ENCODE data around the gene PC.

The PC gene

DNA sequence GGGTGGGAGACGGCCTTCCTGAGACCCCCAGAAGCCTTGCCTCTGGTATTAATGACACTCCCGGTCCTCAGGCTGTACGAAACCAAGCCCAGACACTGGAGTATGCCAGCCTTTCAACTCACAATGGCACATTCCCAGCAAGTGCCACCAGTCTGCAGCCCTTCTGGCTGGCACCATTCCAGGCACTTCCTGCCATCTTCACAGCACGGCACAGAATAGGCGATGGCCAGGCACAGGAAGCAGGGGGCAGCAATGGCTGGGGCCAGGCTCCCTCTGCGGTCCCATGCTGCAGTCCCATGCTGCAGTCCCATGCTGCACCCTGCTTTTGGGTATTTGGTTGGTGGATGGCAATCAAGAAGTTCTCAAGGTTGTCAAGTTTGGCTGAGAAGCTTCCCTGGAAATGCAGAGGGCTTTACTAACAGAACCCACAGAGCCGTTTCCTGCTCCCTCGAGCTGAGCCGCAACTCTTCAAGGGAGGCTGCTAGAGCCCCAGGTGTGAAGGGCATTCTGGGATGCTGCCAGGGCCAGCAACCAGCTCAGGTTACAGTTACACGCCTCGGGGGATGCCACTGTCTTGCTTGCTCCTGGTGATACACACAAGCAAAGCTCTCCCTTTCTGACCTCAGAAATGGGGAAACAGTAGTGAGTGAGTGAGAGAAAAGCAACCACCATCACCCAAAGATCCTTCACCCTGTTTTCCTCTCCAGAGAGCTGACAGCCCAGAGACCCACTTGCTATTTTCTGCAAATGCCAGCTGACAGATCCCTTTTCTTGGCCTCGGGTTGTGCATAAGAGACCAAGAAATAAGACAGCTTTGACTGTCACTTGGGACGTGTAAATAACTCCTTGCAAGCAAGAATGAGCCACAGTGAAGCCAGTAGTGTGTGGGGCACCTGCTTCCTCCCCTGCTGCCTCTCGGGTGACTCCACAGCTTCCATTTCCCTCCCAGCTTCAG lies 77.4 kb downstream of the PC start:
- DNase-seq: peak; percentile 62

DNA sequence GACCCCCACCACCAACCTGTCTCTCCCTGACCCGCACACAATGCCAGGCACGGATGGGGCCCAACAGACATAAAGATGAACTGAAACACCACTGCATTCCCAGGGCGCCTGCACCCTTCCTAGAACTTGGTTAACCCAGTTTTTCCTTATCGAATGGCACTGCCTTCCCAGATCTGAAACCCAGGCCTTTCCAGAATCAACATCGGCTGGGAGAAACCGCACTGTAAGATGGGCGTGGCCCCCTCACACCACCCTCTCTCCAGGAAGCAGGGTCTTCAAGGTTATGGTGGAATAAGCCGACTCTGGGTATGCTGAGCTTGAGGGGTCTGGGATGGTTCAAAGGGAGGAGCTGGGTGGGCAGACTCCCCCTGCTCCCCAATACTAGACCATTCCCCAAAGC lies 78.2 kb downstream of the PC start:
- no peak for DNase-seq

DNA sequence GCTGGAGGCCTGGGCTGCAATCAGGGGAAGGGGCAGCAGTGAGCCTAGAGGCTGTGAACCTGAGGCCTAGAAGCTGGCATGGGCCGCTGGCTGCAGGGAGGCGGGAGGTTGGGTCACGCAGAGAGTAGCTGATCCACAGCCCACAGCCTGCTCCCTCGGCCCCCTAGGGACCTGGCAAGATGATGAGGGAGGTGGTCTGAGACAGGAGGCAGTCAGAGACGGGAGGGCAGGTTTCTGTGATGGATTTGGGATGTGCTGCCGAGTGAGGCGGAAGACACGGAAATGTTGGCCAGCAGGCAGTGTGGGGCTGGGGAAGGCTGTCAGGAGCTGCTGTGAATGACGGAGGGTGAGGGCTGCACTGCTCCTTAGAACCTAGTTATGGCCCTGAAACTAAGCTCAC lies 78.6 kb downstream of the PC start:
- no peak for DNase-seq

DNA sequence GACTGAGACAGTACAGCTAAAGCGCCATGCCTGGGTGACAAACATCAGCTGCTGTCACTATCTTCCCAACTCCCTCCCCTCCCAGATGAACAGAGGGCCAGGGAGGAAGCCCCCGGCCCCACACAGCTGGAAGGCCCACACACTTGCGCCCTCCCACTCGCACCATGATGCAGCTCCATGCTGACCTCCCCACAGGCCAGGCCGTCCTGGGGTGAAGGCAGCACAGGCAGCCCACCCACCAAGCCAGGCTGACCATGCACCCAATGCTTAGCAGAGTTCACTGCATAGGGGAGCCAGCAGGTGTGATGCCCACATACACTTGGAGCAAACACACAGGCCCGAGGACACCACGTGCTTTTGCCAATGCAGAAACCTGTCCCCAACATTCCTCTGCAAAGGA lies 79.2 kb downstream of the PC start:
- no peak for DNase-seq

DNA sequence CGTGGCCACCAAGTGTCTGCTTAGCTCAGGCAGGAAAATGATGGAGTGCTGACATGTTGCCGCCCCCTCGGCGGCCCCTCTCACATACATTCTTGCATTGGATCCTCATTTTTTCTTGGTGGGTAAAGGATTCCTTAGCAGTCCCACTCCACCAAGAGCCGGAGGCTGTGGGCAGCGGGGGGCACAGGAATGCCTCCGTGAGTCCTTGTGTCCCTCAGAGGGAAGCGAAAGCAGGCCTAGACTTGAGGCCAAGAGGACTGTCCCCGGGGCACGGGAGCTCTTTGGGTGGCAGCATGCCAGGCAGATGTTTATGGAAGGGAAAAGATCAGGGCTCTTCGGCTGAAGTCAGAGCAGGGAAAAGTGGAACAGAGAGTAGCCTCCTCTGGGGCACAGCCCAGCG lies 79.7 kb downstream of the PC start:
- DNase-seq: no peak

DNA sequence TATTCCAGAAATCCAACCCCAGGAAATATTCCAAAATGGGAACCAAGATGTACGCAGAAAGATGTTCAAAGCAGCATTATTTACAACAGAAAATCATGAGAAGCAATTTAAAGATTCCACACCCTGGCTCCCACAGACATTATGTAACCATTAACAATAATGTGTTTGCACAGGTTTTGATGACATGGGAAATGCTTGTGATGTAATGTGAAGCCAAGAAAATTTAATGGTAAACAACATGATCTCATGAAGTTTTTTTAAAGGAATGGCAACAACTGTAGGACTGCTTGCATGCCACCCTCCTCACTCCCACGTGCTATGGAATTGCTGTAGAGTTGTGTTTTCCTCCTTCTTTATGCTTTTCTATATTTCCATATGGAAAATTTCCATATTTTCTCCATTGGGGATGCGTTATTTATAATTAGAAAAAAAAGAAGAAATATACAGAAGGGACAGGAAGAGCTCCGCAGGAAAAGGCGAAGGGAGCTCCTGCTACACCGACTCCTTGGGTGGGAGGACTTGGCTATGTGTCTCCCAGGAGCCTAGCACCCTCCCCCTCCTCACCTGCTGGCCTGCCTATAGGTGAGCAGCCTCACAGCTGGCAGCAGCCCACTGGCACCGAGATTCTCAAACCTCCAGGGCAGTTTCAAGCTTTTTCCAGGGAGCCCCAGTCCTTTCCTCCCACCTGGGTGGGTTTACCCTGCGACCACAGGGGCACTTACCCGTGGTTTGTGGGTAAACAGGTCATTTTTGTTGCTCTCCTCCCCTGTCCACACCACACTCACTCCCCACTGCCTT lies 80.4 kb downstream of the PC start:
- no peak for DNase-seq

DNA sequence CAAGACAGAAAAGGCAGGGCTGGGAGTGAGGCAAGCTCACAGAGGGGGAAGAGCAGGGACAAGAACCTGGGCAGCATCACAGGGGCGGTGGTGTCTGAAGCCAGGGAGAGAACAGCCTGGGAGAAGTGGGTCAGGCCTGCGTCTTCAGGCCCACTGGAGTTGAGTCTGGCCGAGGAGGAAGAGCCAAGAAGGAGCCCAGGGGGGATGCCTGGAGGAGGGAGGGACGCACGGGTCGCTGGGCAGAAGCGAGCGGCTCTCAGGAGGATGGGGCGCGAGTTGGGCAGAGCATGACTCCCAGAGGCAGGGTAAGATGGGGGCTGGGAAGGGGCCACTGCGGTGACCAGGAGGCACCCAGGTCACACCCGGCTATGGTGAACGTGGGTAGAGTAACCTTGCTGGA lies 82.8 kb downstream of the PC start:
- DNase-seq: no peak

DNA sequence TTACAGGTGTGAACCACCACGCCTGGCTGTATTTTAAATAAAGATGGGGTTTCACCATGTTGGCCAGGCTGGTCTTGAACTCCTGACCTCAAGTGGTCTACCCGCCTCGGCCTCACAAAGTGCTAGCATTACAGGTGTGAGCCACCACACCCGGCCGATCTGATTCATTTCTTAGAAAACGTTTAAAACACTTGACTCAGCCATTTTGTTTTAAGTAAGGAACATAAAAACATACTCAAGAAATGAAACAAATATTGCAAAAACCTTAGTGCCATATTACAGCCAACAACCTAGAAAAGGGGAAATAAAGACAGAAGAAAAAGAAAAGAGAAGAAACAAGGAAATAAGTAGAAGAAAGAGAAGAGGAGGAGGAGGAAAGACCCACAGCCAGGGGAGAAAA lies 84.0 kb downstream of the PC start:
- DNase-seq: no peak

DNA sequence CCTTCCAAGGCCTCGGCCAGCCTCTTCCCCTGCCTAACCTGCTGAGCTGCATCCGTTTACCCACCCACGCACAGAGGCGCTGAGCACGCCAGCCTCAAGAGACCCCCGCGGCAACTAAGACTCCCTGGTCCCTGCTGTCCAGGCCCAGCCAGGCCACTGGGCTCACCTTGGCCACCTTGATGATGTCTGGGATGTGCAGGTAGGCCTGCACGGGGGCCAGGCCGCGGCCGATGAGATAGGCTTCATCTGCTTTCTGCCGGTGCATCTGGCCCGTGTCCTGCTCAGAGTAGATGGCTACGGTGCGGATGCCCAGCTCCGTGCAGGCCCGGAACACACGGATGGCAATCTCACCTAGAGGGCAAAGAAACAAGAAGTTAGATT lies 86.7 kb downstream of the PC start:
- no peak for DNase-seq

DNA sequence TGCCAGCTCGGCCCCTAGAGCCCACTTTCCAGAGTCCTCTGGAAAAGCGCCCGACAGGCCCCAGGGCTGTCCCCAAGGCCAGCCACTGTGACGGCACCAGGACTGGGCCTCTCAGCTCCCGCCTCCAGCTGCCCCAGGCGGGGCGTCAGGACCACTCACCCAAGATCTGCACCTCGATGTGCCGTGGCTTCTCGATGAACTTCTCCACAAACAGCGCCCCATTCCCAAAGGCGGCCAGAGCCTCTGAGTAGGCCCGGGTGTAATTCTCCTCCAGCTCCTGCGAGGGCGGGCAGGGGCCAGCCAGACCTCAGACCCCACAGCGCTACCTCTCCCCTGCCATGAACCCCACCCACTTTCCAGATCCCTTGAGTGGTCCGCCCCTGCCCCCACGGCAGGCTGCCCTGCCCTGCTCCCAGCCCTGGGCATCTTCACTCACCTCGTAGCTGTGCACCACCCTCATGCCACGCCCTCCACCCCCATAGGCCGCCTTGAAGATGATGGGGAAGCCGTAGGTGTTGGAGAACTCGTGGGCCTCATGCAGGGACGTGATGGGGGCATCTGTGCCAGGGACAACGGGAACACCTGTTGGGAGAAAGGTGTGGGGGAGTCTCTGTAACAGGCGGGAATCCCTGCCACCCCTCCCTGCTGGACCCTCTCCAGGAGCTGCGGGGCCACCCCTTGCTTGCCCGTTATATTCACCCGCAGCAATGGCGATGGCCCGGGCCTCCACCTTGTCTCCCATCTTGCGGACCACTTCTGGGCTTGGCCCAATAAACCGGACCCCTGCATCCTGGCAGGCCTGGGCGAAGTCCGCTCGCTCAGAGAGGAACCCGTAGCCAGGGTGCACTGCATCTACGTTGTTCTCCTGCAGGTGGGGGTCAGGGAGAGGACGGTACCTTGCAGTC lies 87.3 kb downstream of the PC start:
- no peak for DNase-seq

DNA sequence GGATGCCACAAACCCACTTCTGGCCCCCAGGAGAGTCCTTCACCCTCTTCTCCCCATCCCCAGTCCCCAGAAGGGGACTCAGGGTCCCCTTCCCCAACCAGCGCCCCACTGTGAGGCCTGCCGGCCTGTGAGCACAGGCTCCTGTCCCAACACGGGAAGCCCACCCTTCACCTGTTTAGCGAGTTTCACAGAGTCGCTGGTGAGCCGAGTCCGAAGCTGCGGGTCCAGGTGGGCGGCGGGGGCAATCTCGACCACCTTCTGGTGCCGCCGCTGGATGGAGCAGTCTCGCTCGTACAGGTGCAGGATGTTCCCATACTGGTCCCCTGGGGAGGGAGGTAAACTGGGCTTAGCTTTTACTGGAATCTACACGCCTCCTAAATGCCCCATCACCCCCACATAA lies 88.1 kb downstream of the PC start:
- no peak for DNase-seq

DNA sequence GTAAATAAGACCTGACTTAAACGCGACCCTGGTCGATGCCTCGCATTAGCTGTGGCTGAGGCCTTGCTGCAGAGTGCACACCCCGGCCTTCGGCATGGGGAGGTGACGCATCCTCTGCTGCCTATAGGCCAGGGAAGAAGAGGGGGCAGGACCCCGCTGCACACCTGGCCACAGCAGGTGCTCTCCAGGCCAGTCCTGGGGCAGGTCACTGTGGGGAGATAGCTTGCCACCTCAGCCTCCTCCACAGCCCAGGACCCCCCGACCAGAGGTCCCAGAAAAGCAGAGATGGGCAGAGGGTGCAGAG lies 88.7 kb downstream of the PC start:
- no peak for DNase-seq

DNA sequence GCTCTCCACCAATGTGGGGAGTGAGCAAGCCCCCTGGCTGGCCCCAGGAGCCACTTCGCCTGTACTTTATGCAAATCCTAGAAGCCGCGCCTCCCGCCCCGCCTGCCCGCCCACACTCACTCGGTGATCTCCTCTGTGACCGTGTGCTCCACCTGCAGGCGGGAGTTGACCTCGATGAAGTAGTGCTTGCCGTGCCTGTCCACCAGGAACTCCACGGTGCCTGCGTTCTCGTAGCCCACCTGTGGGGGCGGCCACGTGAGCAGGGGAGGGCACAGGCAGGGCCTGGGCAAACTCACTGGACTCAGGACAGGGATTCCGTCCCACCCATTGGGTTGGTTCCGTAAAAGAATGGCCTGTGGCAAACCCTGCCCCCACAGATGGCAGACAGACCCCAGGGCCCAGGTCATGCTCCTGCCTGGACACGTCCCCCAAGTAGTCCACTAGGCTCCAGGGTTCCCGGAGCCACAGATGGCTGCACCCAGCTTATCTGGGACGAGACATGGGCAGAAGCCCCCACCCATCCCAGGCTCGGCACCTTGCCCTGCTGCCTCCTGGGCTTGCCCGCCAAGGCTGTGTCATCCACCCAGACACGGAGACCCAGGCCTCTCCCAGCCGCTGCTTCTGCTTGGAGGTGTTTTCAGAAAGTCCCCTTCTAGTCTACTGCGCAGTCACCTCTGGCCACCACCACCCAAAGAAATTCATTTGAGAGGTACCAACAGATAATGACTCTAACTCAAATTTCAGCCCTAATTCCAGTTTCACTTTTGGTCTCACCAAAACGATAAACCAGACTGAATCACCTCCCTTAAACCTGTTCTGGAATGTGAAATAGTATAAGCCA lies 89.2 kb downstream of the PC start:
- peak; percentile 93 for DNase-seq

DNA sequence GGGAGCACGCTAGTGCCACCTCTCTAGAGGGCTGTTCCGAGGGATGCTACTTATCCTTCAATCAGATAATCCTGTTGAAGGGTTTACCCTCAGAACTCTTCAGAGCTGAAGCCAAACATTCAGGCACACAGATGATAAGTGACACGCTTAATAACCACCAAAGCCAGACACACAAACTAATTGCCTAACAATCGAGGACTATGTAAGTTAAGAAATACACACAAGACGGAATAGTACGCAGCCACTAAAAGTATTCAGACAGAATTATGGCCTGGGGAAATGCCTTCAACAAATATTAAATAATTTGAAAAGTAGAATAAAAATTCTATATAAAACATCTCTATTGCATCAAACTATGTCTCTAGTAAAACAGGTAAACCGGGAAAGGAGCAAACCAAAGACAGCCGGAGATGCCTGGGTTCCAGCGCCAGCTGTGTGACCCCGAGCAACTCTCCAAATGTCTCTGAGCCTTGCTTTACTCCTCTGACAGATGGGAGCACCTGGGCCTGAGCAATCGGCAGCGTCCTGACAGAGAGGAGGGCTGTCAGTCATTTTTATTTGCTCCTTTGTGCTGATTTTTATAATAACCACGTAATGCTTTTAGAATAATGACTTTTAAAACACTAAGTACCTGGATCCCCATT lies 90.0 kb downstream of the PC start:
- DNase-seq: no peak

DNA sequence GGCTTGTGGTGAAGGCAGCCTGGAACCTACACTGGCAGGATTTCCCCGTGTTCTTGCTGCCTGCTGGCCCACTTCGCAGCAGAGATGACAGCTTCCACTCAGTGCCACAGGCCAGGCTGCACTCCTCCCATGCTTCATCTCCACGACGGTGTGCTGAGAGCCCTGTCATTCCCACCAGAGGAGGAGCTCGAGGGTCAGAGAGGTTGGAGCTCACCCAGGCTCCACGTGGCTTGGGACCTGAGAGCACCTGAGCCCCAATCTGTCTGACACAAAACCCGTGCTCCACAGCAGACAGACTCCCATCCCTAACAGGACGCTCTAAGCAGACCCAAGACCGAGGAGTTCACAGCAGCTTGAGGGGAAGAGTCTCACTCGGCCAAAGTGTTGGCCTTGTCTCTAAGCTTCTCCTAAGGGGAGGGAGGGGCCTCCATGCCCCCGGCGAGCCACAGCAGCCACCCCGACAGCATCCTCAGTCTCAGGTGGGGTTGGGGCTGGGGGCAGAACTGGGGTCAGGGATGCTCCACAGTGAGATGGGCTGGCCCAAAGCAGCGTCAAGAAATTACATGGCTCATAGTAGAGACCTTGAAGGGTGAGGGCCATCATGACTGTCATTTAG lies 90.7 kb downstream of the PC start:
- no peak for DNase-seq

DNA sequence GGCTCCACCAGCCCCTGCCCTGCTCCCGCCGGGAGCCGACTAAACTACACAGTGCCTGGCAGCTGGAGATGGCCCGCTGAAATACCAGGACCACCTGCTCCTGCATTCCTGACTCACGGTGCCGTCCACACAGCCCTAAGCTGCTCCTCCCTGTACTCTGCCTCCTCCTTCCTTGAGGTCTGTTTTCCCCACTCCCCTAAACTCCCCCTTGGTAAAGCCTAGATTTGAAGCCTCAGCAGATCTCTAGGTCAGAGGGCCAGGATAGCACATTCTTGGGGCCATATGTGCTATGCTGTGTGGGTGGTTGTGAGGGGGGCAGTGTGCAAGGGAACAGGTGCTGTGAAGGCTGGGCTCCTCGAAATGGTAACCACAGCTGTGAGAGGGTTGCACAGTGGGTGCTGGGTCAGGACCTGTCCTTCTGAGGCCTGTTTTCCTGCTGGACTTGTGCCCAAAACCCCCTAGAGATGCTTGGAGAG lies 91.6 kb downstream of the PC start:
- DNase-seq: no peak

DNA sequence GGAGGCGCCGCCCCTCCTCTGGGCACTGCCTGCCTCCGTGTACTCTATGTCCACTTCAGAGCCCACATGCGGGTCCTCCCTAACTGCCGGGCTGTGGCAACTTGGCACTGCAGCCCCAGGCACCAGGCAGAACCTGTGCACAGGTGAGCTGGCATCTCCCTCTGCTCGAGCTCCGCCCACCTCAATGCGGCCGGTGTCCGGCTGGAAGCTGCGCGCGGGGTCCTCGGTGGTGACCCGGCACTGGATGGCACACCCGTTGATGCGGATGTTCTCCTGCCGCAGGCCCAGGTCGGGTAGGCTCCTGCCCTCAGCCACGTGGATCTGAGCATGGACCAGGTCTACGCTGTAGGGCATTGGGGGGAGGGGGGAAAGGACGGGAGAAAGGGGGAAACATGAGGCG lies 92.2 kb downstream of the PC start:
- no peak for DNase-seq

DNA sequence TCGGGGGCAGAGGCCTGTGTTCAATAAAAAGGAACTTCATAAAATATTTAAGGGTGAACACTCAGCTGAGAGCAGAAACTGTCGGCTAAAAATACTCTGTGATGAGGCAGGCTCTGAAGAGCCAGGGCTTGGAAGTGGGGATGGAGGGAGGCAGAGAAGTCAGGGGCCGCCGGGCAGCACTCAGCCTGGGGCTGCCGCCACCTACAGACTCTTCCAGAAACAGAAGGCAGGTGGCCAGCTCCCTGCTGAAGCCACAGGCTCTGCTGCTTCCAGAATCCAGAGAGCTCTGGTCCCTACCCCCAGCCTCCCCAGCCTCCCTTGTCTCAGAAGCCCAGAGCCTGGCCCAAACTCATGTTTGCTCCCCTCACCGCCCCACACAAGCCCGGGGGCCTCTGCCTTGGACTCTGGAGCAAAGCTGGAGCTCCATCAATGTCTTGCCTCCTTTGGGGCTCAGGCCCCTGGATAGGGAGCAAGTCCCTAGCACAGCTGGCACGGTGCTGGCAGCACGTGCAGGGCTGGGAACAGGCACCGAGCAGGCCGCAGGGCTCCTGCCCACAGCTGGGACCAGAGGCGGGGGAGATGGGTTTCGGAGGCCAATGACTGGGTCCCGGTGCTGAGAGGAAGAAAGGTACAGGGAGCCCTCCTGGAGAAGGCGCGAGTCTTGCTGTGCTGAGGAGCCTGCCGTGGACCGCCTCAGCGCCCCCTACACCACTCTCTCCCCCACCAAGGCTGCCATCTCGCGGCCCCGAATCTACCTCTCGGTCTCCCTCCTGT lies 93.1 kb downstream of the PC start:
- DNase-seq: no peak

DNA sequence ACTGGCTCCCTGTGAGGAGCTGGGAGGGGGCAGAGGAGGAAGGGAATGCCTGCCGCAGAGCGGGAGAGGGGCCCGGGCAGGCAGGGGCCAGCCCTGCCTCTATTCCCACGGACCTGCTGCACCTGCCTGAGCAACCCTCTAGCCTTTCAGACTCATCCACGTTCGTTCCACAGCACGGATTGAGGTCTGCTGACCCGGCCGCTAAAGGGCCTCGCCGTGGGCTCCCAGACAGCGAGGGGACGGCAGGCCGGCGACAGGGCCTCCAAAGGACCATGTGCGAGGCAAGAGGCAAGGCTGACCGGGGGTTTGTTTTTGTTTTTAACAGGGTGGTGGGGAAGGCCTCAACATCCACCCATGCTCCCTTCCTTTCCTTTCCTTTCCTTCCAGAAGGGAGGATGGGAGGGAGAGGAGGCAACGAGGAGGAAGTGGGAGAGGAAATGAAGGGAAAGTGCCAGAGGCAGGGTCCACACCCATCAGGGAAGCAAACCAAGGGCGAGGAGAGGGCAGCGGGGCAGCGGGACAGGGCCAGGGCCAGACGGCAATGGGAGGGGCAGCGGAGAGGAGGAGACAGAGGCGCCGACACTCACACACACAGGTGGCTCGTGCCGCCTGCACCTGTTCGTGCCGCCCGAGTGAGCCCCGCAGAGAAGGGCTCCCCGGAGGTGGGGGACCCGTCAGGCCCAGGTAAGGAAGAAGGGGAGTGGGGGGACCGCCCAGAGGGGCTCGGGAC lies 93.8 kb downstream of the PC start:
- DNase-seq: no peak

Data from activated effector memory CD4-positive, alpha-beta T cell treated with anti-CD3 and anti-CD28 coated beads, Interleukin-2, amount 50 U/mL, for 16 hours (primary cell).